CD4-positive, alpha-beta T cell treated with Interleukin-4 for 4 hours (primary cell): ENCODE data around the gene PTHLH.

Experiments used
- DNase-seq: peaks from one replicate; pipeline ENCODE4 v3.0.0-alpha.2; 2020

Gene PTHLH

GRCh38 chr12:27934276-27934675 is 38.3 kb downstream of the PTHLH start:
- no peak for DNase-seq

- no peak for DNase-seq
Measured at GRCh38 chr12:27931390-27931789, 41.1 kb downstream of the PTHLH start.

GRCh38 chr12:27927347-27927746 is 45.2 kb downstream of the PTHLH start:
- no peak for DNase-seq

- no peak for DNase-seq
Measured at GRCh38 chr12:27924350-27925135, 48.0 kb downstream of the PTHLH start.

GRCh38 chr12:27922531-27923139 is 49.9 kb downstream of the PTHLH start:
- DNase-seq = no peak

- DNase-seq = no peak
Measured at GRCh38 chr12:27919671-27920235, 52.8 kb downstream of the PTHLH start.

- no peak for DNase-seq
Measured at GRCh38 chr12:27915536-27915935, 57.0 kb downstream of the PTHLH start.

GRCh38 chr12:27915021-27915420 is 57.5 kb downstream of the PTHLH start:
- DNase-seq = no peak

- no peak for DNase-seq
Measured at GRCh38 chr12:27913999-27914614, 58.4 kb downstream of the PTHLH start.

- no peak for DNase-seq
Measured at GRCh38 chr12:27911397-27911796, 61.1 kb downstream of the PTHLH start.
